ENCODE results near the gene ELSPBP1. TPM values are rescaled to one million over a fixed set of nuclear protein-coding genes. Genes with fewer than 3 reads are reported as not detected.

The ELSPBP1 gene
- total RNA-seq, 1 experiment from 2014 or later: not detected

DNA sequence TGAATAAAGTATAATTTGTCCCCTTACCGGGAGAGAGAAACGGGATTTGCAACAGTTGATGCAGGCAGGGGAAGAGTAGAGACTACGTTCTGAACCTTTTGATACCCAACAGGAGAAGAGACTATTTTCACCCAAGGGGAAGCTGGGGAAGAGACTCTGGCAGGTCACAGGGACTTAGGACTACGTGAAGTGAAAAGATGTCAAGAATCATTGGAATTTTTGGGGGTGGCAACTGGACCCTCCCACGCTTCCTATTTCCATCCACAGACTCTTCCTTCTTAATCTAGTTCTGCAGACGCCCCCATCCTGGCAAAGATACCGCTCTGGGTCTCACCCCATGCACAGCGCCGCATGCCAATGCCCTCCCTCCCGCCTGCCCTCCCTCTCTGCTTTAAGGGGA, 35.6 kb downstream of the ELSPBP1 start:
- TF ChIP-seq, protein P1, sequence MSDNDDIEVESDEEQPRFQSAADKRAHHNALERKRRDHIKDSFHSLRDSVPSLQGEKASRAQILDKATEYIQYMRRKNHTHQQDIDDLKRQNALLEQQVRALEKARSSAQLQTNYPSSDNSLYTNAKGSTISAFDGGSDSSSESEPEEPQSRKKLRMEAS (IDR thresholded peaks at IDR 0.05): no peak
- TF ChIP-seq CBX3 (IDR thresholded peaks at IDR 0.05; ENCODE audit: low read depth): no peak
- TF ChIP-seq SRF (IDR thresholded peaks at IDR 0.05; ENCODE audit: low read depth): no peak
- TF ChIP-seq EGR1 (IDR thresholded peaks at IDR 0.05; ENCODE audit: low read depth): no peak
- TF ChIP-seq JUND (IDR thresholded peaks at IDR 0.05): no peak
- no peak for TF ChIP-seq EZH2phosphoT487 (IDR thresholded peaks at IDR 0.05; ENCODE audit: borderline replicate concordance)
- no peak for TF ChIP-seq POLR2A (IDR thresholded peaks at IDR 0.05; ENCODE audit: borderline replicate concordance, extremely low read depth, insufficient read depth, insufficient read length)
- TF ChIP-seq ELF1 (IDR thresholded peaks at IDR 0.05; ENCODE audit: borderline replicate concordance, low read depth): no peak
- TF ChIP-seq SP1 (IDR thresholded peaks at IDR 0.05; ENCODE audit: low read depth): no peak
- no peak for TF ChIP-seq ZNF274 (IDR thresholded peaks at IDR 0.05; ENCODE audit: low read depth, low read length)
- TF ChIP-seq FOSL1 (IDR thresholded peaks at IDR 0.05; ENCODE audit: low read depth): no peak
- TF ChIP-seq, protein P2, sequence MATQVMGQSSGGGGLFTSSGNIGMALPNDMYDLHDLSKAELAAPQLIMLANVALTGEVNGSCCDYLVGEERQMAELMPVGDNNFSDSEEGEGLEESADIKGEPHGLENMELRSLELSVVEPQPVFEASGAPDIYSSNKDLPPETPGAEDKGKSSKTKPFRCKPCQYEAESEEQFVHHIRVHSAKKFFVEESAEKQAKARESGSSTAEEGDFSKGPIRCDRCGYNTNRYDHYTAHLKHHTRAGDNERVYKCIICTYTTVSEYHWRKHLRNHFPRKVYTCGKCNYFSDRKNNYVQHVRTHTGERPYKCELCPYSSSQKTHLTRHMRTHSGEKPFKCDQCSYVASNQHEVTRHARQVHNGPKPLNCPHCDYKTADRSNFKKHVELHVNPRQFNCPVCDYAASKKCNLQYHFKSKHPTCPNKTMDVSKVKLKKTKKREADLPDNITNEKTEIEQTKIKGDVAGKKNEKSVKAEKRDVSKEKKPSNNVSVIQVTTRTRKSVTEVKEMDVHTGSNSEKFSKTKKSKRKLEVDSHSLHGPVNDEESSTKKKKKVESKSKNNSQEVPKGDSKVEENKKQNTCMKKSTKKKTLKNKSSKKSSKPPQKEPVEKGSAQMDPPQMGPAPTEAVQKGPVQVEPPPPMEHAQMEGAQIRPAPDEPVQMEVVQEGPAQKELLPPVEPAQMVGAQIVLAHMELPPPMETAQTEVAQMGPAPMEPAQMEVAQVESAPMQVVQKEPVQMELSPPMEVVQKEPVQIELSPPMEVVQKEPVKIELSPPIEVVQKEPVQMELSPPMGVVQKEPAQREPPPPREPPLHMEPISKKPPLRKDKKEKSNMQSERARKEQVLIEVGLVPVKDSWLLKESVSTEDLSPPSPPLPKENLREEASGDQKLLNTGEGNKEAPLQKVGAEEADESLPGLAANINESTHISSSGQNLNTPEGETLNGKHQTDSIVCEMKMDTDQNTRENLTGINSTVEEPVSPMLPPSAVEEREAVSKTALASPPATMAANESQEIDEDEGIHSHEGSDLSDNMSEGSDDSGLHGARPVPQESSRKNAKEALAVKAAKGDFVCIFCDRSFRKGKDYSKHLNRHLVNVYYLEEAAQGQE (IDR thresholded peaks at IDR 0.05; ENCODE audit: low read depth): no peak
- TF ChIP-seq, protein P3, sequence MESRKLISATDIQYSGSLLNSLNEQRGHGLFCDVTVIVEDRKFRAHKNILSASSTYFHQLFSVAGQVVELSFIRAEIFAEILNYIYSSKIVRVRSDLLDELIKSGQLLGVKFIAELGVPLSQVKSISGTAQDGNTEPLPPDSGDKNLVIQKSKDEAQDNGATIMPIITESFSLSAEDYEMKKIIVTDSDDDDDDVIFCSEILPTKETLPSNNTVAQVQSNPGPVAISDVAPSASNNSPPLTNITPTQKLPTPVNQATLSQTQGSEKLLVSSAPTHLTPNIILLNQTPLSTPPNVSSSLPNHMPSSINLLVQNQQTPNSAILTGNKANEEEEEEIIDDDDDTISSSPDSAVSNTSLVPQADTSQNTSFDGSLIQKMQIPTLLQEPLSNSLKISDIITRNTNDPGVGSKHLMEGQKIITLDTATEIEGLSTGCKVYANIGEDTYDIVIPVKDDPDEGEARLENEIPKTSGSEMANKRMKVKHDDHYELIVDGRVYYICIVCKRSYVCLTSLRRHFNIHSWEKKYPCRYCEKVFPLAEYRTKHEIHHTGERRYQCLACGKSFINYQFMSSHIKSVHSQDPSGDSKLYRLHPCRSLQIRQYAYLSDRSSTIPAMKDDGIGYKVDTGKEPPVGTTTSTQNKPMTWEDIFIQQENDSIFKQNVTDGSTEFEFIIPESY (IDR thresholded peaks at IDR 0.05; ENCODE audit: extremely low read depth, insufficient replicate concordance, low read length): no peak
- TF ChIP-seq ZFX (IDR thresholded peaks at IDR 0.05): no peak
- TF ChIP-seq CEBPB (IDR thresholded peaks at IDR 0.05; ENCODE audit: low read depth): no peak
- no peak for TF ChIP-seq YY1 (IDR thresholded peaks at IDR 0.05; ENCODE audit: extremely low read depth, insufficient replicate concordance, low read depth, low read length)
- no peak for TF ChIP-seq SIN3A (IDR thresholded peaks at IDR 0.05; ENCODE audit: low read depth)
- TF ChIP-seq EZH2 (IDR thresholded peaks at IDR 0.05): no peak
- TF ChIP-seq, protein P4, sequence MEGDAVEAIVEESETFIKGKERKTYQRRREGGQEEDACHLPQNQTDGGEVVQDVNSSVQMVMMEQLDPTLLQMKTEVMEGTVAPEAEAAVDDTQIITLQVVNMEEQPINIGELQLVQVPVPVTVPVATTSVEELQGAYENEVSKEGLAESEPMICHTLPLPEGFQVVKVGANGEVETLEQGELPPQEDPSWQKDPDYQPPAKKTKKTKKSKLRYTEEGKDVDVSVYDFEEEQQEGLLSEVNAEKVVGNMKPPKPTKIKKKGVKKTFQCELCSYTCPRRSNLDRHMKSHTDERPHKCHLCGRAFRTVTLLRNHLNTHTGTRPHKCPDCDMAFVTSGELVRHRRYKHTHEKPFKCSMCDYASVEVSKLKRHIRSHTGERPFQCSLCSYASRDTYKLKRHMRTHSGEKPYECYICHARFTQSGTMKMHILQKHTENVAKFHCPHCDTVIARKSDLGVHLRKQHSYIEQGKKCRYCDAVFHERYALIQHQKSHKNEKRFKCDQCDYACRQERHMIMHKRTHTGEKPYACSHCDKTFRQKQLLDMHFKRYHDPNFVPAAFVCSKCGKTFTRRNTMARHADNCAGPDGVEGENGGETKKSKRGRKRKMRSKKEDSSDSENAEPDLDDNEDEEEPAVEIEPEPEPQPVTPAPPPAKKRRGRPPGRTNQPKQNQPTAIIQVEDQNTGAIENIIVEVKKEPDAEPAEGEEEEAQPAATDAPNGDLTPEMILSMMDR (IDR thresholded peaks at IDR 0.05 in 2 of 3, conservative IDR thresholded peaks at IDR 0.05 in 1 of 3; ENCODE audit: borderline replicate concordance in 1 of 3, insufficient read depth in 1 of 3, low read depth in 2 of 3, low read length in 2 of 3): no peak
- TF ChIP-seq TCF7L2 (IDR thresholded peaks at IDR 0.05; ENCODE audit: borderline replicate concordance, extremely low read depth, insufficient read depth, insufficient read length): no peak
- RAD21 ChIA-PET (ENCODE audit: low non-redundant PET in 1 of 2, low total read pairs in 2 of 2, uncharacterized antibody in 2 of 2, unreplicated experiment in 2 of 2): no interaction called here

More for the DNA sequence above, 35.6 kb downstream of the ELSPBP1 start:
- Histone ChIP-seq H4K20me1 (ENCODE audit: insufficient read depth) (no peaks in the 10 kb centered on the region), H3K4me1 (ENCODE audit: control insufficient read depth in 1 of 2, insufficient read depth in 2 of 2, low read length in 2 of 2) (no peaks in the 10 kb centered on the region), H3K36me3 (ENCODE audit: control insufficient read depth in 1 of 2, insufficient read depth in 2 of 2, low read length in 2 of 2) (no peaks in the 10 kb centered on the region), H3K27ac (ENCODE audit: low read depth, low read length) (no peak overlapping the region), H2AFZ (ENCODE audit: low read depth, low read length, poor library complexity, severe bottlenecking) (no peak overlapping the region), H3K27me3 (ENCODE audit: insufficient read depth, low read length) (peaks cover 3% of the 10 kb centered on the region; the same call in 1 of the 2 replicates), H3K9me2 (ENCODE audit: insufficient read depth) (no peaks in the 10 kb centered on the region), H3K4me2 (ENCODE audit: low read length) (no peak overlapping the region), H3K4me3 (replicated peaks in 1 of 2; ENCODE audit: low read depth in 1 of 2, low read length in 2 of 2) (no peak overlapping the region), H3K9ac (ENCODE audit: low read length) (no peak overlapping the region), H3K9me3 (ENCODE audit: control insufficient read depth in 1 of 2, insufficient read depth in 1 of 2, low read depth in 1 of 2, low read length in 2 of 2) (no peaks in the 10 kb centered on the region), H3K79me2 (ENCODE audit: insufficient read depth, low read length) (no peaks in the 10 kb centered on the region)
- ChIA-PET CTCF (no interaction called here), POLR2A (no interaction called here)
- ATAC-seq: no peak
- intact Hi-C loops (cut with micrococcal nuclease): no loop called here
- no TSS peak for BruUV-seq (replicated peaks)
- DNase-seq (ENCODE audit: low read depth, low spot score): no peak

Measured in HCT116 (cell line).